Upper lobe of left lung (tissue), 6 donors: ENCODE measurements around the gene FHOD1. TPM values are rescaled to one million over a fixed set of nuclear protein-coding genes. Genes with fewer than 3 reads are reported as not detected.
A peak's percentile ranks its signal among the peaks of the same experiment; 100 is the strongest.

Experiments used
- ATAC-seq, 2 donors: fragments of 200-7000 bp; cut with Tn5 transposase; one replicate each; pipeline ENCODE4 v1.9.1; 2022; ENCODE audit warnings: mild to moderate bottlenecking in 2 of 2, moderate library complexity in 2 of 2; ENCODE audit not compliant: low FRiP score in 2 of 2
- DNase-seq, 2 donors: peaks; one replicate each; pipeline ENCODE4 v3.0.0-alpha.2; 2019 to 2020
- H3K27ac ChIP-seq, 4 donors: fragments of 200-600 bp; sonication (generic); one replicate each; pipeline ENCODE4 v1.5.1; 2016 to 2019
- H3K27me3 ChIP-seq, 4 donors: fragments of 200-600 bp; sonication (generic); one replicate each; pipeline ENCODE4 v1.5.1; 2017 to 2019
- H3K36me3 ChIP-seq, 4 donors: fragments of 200-600 bp; sonication (generic); one replicate each; pipeline ENCODE4 v1.5.1; 2016 to 2019
- H3K4me1 ChIP-seq, 4 donors: fragments of 200-600 bp; sonication (generic); one replicate each; pipeline ENCODE4 v1.5.1; 2018 to 2019
- H3K4me3 ChIP-seq, 4 donors: fragments of 200-600 bp; sonication (generic); one replicate each; pipeline ENCODE4 v1.5.1; 2017 to 2019; ENCODE audit warnings: mild to moderate bottlenecking in 2 of 4, moderate library complexity in 1 of 4
- H3K9me3 ChIP-seq, 4 donors: fragments of 200-600 bp; sonication (generic); one replicate each; pipeline ENCODE4 v1.5.1; 2018 to 2019
- EP300 ChIP-seq, 4 donors: sonication (generic); formaldehyde crosslinking; IDR thresholded peaks; one replicate each; pipeline ENCODE4 v1.5.1; 2017; ENCODE audit warnings: antibody characterized with exemption in 4 of 4, control low read depth in 2 of 4
- POLR2A ChIP-seq, 4 donors: fragments of 450-650 bp; IDR thresholded peaks; one replicate each; pipeline ENCODE4 v1.5.1; 2016 to 2017; ENCODE audit warnings: antibody characterized with exemption in 4 of 4, mild to moderate bottlenecking in 2 of 4
- POLR2AphosphoS5 ChIP-seq, 2 donors: sonication (generic); formaldehyde crosslinking; IDR thresholded peaks; one replicate each; pipeline ENCODE4 v1.5.1; 2017; ENCODE audit warnings: antibody characterized with exemption in 2 of 2
- WGBS, 2 donors: methylation state at CpG; one replicate each; pipeline ENCODE4 v1.1.5; 2017 to 2018; 5-methylcytosine and 5-hydroxymethylcytosine counted together
- total RNA-seq, 6 donors: library from RNA; depleted of rRNA in 4 of 6; stranded (reverse); fragments of >200 nt in 4 of 6; gene quantifications; one replicate each; pipeline versions ENCODE4 v1.1.0 to v1.2.1, GENCODE V29; 2016 to 2021
- TF ChIP-seq, protein P1 (sequence below), 6 experiments: fragments of 450-650 bp in 4 of 6; fragments of 200-600 bp in 2 of 6; sonication (generic) in 2 of 6; IDR thresholded peaks; one replicate each; pipeline ENCODE4 v1.5.1; 2016 to 2019; ENCODE audit warnings: antibody characterized with exemption in 6 of 6
- donor health status: DM: no; HTN: no; CAD: no; lungs with moderate emphysema.
- donor health status: DM: no; HTN: yes; CAD: no; lungs with severe emphysema.

FHOD1 gene
- total RNA-seq, 6 donors from 2014 or later, result 26.0 to 310 (median 91.0) TPM

DNA sequence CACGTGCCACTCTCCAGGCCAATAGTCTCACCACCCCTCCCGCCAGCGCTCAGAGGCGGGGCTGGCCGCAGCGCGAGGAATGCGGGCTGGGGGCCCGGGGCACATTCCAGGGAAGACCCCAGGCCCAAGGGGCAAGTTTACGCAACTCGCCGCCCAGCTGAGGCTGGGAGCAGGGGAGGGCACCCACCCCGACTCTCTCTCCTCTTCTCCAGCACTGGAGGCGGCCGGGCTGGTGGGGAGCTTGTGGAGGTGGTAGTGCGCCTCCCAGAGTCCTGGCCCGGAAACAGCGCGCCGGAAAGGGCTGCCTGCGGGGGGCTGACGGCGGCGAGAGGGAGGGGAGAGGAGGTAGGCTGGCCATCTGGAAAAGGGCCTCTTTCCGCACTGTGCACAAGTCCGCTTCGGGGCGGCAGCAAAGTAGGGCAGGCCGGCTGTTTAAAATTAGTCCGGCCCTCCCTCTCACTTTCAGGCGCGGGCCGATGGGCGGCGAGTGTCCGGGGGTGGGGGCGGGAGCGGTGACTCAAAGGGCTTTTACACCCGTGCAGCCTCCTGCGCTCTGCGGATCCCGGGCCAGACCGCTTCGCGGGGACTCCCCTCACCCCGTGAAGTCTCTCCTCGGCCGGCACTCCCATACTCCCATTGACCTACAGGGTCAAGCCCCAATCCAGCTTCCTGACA is 1.1 kb downstream of the FHOD1 start:
- no peak for TF ChIP-seq EP300 (IDR thresholded peaks at IDR 0.05)
- TF ChIP-seq POLR2AphosphoS5 (IDR thresholded peaks at IDR 0.05), result peak; percentile 24 to 67
- TF ChIP-seq POLR2A (IDR thresholded peaks at IDR 0.05), result peak in 2 of 4 donors; percentile 42 to 44
- TF ChIP-seq, protein P1, sequence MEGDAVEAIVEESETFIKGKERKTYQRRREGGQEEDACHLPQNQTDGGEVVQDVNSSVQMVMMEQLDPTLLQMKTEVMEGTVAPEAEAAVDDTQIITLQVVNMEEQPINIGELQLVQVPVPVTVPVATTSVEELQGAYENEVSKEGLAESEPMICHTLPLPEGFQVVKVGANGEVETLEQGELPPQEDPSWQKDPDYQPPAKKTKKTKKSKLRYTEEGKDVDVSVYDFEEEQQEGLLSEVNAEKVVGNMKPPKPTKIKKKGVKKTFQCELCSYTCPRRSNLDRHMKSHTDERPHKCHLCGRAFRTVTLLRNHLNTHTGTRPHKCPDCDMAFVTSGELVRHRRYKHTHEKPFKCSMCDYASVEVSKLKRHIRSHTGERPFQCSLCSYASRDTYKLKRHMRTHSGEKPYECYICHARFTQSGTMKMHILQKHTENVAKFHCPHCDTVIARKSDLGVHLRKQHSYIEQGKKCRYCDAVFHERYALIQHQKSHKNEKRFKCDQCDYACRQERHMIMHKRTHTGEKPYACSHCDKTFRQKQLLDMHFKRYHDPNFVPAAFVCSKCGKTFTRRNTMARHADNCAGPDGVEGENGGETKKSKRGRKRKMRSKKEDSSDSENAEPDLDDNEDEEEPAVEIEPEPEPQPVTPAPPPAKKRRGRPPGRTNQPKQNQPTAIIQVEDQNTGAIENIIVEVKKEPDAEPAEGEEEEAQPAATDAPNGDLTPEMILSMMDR (IDR thresholded peaks at IDR 0.05), result peak in 5 of 6 experiments; percentile 21 to 52 (median 33)
- Histone ChIP-seq H3K4me1 (peaks cover 63 to 71% (median 66%) of the 10 kb centered on the region in 4 donors), H3K36me3 (no peaks in the 10 kb centered on the region), H3K9me3 (no peaks in the 10 kb centered on the region), H3K27ac (peak overlapping the region; percentile 93 to 96 (median 95)), H3K4me3 (peak overlapping the region; percentile 60 to 99 (median 94)), H3K27me3 (peaks cover 0 to 6% (median 3%) of the 10 kb centered on the region in 4 donors)
- ATAC-seq (peak; percentile 68 to 72), DNase-seq (peak; percentile 79 to 93)
- 0 to 4% methylated on average over 8 to 34 of the region's 48 CpGs for WGBS, 2 donors

DNA sequence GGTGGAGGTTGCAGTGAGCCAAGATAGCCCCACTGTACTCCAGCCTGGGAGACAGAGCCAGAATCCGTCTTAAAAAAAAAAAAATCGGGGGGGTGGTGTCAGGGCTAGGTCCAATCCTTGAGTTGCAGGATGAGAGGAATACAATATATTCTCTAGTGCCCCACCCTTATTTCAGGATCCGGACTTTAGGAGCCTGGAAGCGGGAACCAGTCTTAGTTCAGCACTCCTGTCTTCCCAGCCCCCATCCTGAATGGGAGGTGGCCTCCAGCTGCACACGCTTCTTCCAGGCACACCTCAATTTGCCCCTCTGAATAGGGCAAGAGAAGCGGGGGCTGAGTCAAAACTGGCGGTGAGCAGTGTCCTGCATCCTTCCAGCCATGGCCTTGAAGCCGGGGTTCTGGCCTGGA is 1.6 kb downstream of the FHOD1 start:
- Histone ChIP-seq H3K36me3 (no peaks in the 10 kb centered on the region), H3K4me1 (peaks cover 68 to 75% (median 72%) of the 10 kb centered on the region in 4 donors), H3K27me3 (peaks cover 0 to 6% (median 3%) of the 10 kb centered on the region in 4 donors), H3K27ac (peak overlapping the region; percentile 93 to 96 (median 95)), H3K9me3 (no peaks in the 10 kb centered on the region), H3K4me3 (peak overlapping the region; percentile 60 to 99 (median 94))
- 16 to 23% methylated on average over 5 to 8 of the region's 8 CpGs for WGBS, 2 donors
- TF ChIP-seq POLR2AphosphoS5 (IDR thresholded peaks at IDR 0.05), result no peak
- no peak for TF ChIP-seq EP300 (IDR thresholded peaks at IDR 0.05)
- TF ChIP-seq, protein P1 (IDR thresholded peaks at IDR 0.05), result no peak
- no peak for TF ChIP-seq POLR2A (IDR thresholded peaks at IDR 0.05)
- ATAC-seq, result no peak
- no peak for DNase-seq

DNA sequence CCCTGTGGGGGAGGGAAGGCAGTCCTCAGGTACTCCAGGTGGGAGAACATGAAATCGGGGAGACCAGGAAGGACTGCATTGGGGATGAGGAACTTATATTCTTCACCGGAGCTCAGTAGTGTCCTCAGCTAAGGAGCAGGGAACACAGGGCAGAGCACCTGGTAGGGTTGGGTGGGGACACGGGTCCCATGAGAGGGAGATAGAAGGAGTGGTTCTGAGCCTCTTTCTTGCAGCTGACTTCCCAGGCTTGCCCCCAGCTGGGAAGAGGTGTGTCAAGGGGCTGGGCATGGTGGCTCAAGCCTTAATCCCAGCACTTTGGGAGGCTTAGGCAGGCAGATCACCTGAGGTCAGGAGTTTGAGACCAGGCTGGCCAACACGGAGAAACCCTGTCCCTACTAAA is 2.1 kb downstream of the FHOD1 start:
- 50 to 51% methylated on average over 4 of the region's 4 CpGs for whole genome bisulfite sequencing, 2 donors
- Histone ChIP-seq H3K4me3 (peak overlapping the region in 3 of 4 donors; percentile 60 to 99 (median 95)), H3K9me3 (no peaks in the 10 kb centered on the region), H3K4me1 (peaks cover 73 to 80% (median 77%) of the 10 kb centered on the region in 4 donors), H3K27me3 (peaks cover 0 to 6% (median 3%) of the 10 kb centered on the region in 4 donors), H3K27ac (peak overlapping the region; percentile 93 to 96 (median 95)), H3K36me3 (no peaks in the 10 kb centered on the region)
- ATAC-seq (no peak), DNase-seq (peak in 1 of 2 donors; percentile 42)
- TF ChIP-seq, protein P1 (IDR thresholded peaks at IDR 0.05), result no peak
- TF ChIP-seq POLR2AphosphoS5 (IDR thresholded peaks at IDR 0.05) (no peak), POLR2A (IDR thresholded peaks at IDR 0.05) (no peak), EP300 (IDR thresholded peaks at IDR 0.05) (no peak)

DNA sequence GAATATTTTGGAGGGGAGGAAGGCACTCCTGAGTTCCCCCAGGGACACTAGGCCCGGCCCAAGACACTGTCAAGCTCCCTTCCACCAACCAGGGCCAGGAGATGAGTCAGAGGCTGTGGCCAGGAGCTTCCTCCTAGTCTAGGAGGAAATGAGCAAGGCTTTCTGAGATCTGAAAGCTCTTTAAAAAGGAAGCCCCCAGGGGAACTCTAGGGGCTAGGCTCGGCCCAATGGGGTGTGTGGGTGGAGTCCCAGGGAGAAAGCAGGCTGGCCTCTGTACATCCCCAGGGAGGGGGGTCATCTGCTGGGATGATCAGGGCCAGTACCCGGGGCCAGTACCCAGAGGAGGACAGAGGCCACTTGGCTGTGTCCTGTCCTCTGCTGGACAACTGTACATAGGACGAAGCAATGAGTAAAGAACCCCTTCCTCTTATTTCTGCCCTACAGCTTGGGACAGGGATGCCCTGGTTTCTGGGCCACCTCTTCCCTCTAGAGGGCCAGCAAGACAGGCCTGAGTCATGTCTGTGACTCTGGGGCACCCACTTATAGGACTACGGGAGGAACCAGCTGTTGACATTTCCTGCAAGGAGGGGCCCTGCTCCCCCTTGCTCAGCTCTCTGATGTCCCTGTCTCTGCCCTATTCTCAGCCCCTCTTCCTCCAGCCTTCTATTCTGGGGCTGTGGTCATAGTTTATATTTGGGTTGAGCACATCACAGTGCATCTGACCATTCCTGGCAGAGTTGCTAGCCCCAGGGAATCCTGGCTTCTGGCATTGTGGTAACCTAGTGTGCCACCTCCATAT is 2.7 kb downstream of the FHOD1 start:
- TF ChIP-seq POLR2A (IDR thresholded peaks at IDR 0.05) (peak in 1 of 4 donors; percentile 35), POLR2AphosphoS5 (IDR thresholded peaks at IDR 0.05) (peak; percentile 49 to 61), EP300 (IDR thresholded peaks at IDR 0.05) (no peak)
- TF ChIP-seq, protein P1 (IDR thresholded peaks at IDR 0.05), result peak in 2 of 6 experiments; percentile 5 to 35
- Histone ChIP-seq H3K4me1 (peaks cover 79 to 86% (median 83%) of the 10 kb centered on the region in 4 donors), H3K27me3 (peaks cover 0 to 6% (median 3%) of the 10 kb centered on the region in 4 donors), H3K9me3 (no peaks in the 10 kb centered on the region), H3K4me3 (peak overlapping the region in 2 of 4 donors; percentile 60 to 95), H3K36me3 (peaks cover 0 to 4% (median 0%) of the 10 kb centered on the region in 4 donors), H3K27ac (peak overlapping the region; percentile 93 to 96 (median 95))
- ATAC-seq (peak; percentile 8 to 50), DNase-seq (peak in 1 of 2 donors; percentile 90)
- 12 to 14% methylated on average over 3 to 4 of the region's 5 CpGs for WGBS, 2 donors
